HEK293 (cell line): ENCODE measurements around the gene CEP170B.

Experiments used
- AEBP2 ChIP-seq: fragments of 450-650 bp; formaldehyde crosslinking; IDR thresholded peaks from 2 replicates; pipeline ENCODE4 v1.5.1; 2016; ENCODE audit warnings: missing biosample characterization, missing genetic modification characterization, borderline replicate concordance
- CTCF ChIP-seq: fragments of 450-650 bp; formaldehyde crosslinking; IDR thresholded peaks from 2 replicates; pipeline ENCODE4 v1.5.1; 2016; ENCODE audit warnings: missing biosample characterization, missing genetic modification characterization
- GLI4 ChIP-seq: fragments of 450-650 bp; formaldehyde crosslinking; IDR thresholded peaks from 2 replicates; pipeline ENCODE4 v1.5.1; 2016; ENCODE audit warnings: missing biosample characterization, missing genetic modification characterization
- KLF1 ChIP-seq: fragments of 450-650 bp; formaldehyde crosslinking; IDR thresholded peaks from 2 replicates; pipeline ENCODE4 v1.5.1; 2016; ENCODE audit warnings: missing biosample characterization, missing genetic modification characterization
- PATZ1 ChIP-seq: fragments of 450-650 bp; formaldehyde crosslinking; IDR thresholded peaks from 2 replicates; pipeline ENCODE4 v1.5.1; 2016; ENCODE audit warnings: missing biosample characterization, missing genetic modification characterization
- ZNF211 ChIP-seq: fragments of 450-650 bp; formaldehyde crosslinking; IDR thresholded peaks from 2 replicates; pipeline ENCODE4 v1.5.1; 2016; ENCODE audit warnings: low read depth, missing biosample characterization, missing genetic modification characterization
- ZNF624 ChIP-seq: fragments of 450-650 bp; formaldehyde crosslinking; IDR thresholded peaks from 2 replicates; pipeline ENCODE4 v1.5.1; 2017; ENCODE audit warnings: missing biosample characterization, missing genetic modification characterization
- ZNF768 ChIP-seq: fragments of 450-650 bp; formaldehyde crosslinking; IDR thresholded peaks from 2 replicates; pipeline ENCODE4 v1.5.1; 2018; ENCODE audit warnings: missing biosample characterization, mild to moderate bottlenecking, missing genetic modification characterization
- ZSCAN18 ChIP-seq: fragments of 450-650 bp; formaldehyde crosslinking; IDR thresholded peaks from 2 replicates; pipeline ENCODE4 v1.5.1; 2016; ENCODE audit warnings: missing biosample characterization, missing genetic modification characterization

GRCh38 chr14:104889375-104889757 is 24.3 kb downstream of the CEP170B start:
- TF ChIP-seq CTCF (tag by site-specific recombination), result no peak
- TF ChIP-seq GLI4 (tag by site-specific recombination), result no peak
- TF ChIP-seq ZSCAN18 (tag by site-specific recombination), result no peak
- no peak for TF ChIP-seq ZNF624 (tag by site-specific recombination)
- no peak for TF ChIP-seq AEBP2
- no peak for TF ChIP-seq ZNF768
- TF ChIP-seq KLF1 (tag by site-specific recombination), result no peak
- TF ChIP-seq PATZ1, result no peak
- TF ChIP-seq ZNF211, result no peak
